ENCODE results near the gene SPOCD1.

- TF ChIP-seq CTCF (conservative IDR thresholded peaks at IDR 0.05; ENCODE audit: low read length) (no peak), EZH2phosphoT487 (IDR thresholded peaks at IDR 0.05; ENCODE audit: borderline replicate concordance) (no peak)
Measured at GRCh38 chr1:31771891-31772668, 43.7 kb downstream of the SPOCD1 start.
